HG02623 (cell line): Measurements from ENCODE around the gene SNX13.

Experiments used
- ATAC-seq: cut with Tn5 transposase; IDR thresholded peaks from one replicate; pipeline ENCODE4 v1.9.1; 2021; ENCODE audit warnings: moderate library complexity; ENCODE audit not compliant: unreplicated experiment

SNX13 gene

DNA sequence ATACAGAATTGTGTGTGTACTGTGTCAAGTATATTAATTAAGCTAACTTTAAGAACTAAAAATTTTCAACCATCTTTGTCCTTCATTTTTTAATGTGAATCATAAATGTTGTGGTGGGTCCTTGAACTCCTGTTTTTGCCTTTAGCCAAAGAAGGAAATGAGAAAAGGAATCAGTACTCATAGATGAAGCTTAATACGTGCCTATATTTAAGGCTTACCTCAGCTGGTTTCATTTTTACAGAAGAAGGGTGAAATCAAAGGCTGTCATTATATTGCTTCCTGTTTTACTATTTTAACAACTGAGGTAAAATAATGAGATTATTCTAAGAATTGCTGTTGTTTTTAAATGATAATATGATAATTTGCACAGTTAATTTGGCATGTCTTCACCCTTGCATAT lies 6.3 kb upstream of the SNX13 start:
- ATAC-seq, result peak; percentile 69

DNA sequence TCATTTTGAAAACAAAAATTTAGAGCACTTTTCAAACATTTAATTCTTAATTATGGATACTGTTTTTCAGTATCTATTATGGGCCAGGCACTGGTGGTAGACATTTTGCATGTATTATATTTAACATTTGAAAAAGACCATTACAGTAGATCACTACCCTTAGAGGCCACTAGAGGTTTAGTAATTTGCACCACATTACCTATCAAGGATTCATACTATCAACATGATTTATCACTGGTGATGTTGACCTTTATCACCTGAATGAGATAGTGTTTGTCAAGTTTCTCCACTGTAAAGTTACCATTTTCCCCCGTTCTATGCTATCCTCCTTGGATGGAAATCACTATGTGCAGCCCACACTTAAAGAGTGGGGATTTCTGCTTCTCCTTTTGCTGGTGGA lies 4.4 kb upstream of the SNX13 start:
- ATAC-seq, result no peak

GRCh38 chr7:17943006-17943405 lies 2.7 kb upstream of the SNX13 start:
- ATAC-seq, result no peak

- no peak for ATAC-seq
These were observed 1.9 kb upstream of the SNX13 start for GRCh38 chr7:17942231-17942630.

GRCh38 chr7:17940951-17941431 lies 697 bp upstream of the SNX13 start:
- no peak for ATAC-seq

DNA sequence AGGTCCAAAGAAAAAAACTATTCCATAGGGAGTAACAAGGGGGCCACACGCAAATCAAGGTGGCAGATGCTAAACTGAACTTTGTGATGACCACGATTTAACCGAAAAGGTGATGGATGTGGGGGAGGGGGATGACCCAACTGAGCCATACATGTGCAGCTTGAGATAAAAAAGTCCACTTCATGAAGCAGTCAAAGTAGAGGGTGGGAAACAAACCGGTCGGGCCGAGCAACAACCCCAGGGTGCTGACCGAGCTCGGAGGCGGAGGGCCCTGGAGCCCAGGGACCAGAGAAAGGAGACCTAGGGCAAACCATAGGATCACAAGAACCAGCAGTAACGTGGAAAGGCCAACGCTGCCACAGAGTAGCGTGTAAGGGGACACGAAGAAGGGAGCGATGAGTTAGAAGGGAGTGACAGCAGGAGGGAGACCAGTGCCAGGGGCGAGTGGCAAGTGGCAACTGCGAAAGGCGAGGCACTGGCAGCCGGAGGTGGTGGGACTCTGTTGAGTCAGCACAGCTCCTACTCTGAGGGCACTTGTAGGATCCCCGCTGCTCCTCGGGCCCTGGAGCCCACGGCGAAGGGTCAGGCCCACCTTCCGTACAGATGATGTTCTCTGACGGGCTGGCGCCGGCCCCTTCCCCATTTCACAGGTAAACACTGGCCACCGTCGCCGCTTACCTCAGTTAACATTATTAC lies 540 bp downstream of the SNX13 start:
- peak; percentile 21 for ATAC-seq

GRCh38 chr7:17939211-17939605 lies 1.1 kb downstream of the SNX13 start:
- no peak for ATAC-seq

DNA sequence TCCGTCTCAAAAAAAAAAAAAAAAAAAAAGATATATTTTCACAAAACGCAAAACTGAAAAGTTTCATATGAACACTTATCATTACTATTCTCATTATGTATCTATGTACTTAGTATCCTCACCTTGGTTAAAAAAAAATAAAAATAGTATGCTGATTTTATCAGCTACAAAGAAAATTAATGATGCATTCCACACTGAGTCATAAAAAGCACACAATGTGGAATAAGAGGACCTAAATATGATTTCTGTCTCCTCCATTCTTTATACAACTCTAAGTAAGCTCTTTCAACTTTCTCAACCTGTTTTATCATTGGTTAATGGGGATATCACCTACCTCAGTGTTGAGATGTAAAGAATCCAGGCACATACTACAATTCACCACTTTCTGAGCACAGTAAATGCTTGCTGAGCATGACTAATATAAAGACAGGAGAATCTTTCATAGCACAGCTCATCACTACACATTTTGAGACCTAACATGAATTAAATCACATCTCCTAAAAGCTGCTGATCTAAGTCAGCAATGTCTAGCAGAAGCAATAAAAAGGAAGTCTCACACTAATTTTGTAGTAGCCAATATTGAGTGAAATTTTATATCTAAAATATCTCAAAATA lies 2.7 kb downstream of the SNX13 start:
- ATAC-seq, result no peak

DNA sequence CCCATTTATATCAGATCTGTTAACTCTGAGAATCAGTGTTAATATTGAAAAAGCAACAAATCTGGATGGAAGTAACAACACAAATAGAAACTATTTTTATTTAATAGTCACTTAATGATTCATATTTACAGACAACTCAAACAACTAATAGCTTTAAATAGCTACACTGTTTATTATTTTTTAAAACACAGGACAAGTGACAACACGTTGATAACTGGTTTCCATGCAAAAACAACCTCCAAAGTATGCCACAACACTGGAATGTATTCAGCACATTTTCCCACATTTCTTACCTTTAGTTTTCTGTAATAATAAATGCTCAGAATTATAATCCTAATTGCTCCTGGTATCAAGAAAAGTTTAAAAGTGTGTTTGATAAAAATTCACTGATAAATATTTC lies 4.0 kb downstream of the SNX13 start:
- ATAC-seq, result no peak

GRCh38 chr7:17934612-17935240 lies 5.6 kb downstream of the SNX13 start:
- ATAC-seq, result no peak

- no peak for ATAC-seq
These were observed 6.2 kb downstream of the SNX13 start for GRCh38 chr7:17934094-17934493.

DNA sequence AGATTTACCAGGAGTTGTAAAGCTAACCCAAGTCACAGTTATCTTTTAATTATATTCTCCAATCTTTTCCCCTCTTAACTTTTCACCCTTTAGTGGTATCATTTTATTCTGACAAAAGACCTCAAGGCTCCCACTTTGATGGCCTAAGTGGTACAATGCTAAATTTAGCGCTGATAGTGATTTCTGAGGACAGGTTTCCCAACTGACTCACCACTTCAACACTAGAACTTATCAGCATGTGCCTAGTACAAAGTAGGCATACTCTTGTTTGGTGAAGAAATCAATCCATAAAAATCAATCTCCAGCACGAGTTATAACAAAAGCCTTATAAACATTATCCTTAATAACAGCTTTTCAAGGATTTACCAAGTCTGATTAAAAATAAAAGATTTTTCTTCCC lies 7.5 kb downstream of the SNX13 start:
- no peak for ATAC-seq

DNA sequence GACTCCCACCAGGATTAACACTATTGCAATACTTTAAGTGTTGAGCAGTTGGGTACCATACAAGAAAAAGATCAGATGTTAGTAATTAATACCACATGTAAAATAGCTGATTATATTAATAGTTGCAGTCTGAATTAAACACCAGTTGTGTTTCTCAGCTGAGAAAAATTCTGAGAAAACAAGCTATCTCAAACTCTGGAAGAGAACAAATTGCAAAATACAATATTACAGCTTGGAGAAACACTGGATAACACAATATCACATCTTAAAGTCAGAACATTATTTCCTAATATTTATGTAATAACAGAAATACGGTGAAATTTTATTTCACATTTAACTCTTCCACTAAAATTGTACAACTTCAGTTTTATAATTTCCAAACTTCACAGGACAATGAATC lies 9.2 kb downstream of the SNX13 start:
- ATAC-seq, result no peak

DNA sequence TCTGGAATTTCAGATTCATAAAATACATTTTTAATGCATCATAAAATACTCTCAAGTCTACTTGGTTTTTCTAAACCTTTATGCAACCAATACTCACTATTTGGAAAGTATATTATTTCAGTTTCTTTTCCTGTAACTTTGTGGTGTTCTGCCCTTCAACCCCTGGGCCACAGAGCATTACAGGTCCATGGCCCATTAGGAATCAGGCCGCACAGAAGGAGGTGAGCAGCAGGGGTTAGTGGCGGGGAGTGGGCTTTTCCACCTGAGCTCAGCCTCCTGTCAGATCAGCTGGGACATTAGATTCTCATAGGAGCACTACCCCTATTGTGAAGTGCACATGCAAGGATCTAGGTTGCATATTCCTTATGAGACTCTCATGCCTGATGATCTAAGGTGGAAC lies 9.7 kb downstream of the SNX13 start:
- ATAC-seq, result no peak

GRCh38 chr7:17929647-17930395 lies 10.5 kb downstream of the SNX13 start:
- no peak for ATAC-seq

DNA sequence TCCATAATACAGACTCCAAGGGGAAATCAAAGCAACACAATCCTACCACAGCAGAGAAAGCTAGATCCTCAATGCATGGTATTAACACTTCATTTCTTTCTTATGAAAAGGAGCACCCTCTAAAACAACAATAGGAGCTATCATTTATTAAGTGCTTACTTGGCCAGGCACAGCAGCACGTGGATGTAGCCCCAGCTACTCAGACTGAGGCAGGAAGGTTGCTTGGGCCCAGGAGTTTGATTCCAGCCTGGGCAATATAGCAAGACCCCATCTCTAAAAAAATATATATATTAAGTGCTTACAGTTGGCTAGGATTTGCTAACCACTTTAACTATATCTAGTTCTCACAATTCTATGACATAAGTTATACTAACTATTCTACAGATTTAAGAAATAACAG lies 12.2 kb downstream of the SNX13 start:
- ATAC-seq, result no peak

DNA sequence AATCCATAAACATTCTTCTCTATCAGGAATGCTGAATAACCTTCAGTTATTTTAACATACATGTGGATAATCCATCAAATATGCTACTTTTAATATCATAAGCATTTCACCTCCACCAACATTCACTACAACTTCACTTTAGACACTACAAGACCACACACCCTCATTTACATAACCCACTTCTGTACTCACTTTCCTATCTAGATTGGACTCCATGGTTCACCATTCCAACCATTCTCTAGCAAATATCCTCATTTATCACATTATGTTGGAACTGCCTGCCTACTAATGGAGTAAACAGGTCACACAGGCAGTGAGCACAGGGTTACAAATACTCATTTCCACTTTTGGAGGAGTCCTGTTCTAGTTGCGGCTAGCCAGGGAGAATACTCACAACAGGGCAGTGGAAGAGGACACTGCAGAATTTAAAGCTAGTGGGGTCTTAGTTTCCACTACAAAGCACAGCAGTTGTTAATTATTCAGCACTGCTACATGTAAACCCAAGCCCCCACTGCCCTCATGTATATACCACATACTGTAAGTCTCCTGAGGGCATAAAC lies 18.4 kb downstream of the SNX13 start:
- no peak for ATAC-seq

DNA sequence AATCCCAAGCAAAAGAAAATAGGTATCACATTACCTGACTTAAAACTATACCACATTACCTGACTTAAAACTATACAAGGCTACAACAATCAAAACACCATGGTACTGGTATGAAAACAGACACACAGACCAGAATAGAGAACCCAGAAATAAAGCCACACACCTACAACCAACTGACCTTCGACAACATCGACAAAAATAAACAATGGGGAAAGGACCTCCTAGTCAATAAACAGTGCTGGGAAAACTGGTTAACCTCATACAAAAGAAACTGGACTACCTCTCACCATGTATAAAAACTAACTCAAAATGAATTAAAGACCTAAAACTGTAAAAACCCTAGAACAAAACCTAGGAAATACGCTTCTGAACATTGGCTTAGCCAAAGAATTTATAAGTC lies 22.5 kb downstream of the SNX13 start:
- no peak for ATAC-seq

DNA sequence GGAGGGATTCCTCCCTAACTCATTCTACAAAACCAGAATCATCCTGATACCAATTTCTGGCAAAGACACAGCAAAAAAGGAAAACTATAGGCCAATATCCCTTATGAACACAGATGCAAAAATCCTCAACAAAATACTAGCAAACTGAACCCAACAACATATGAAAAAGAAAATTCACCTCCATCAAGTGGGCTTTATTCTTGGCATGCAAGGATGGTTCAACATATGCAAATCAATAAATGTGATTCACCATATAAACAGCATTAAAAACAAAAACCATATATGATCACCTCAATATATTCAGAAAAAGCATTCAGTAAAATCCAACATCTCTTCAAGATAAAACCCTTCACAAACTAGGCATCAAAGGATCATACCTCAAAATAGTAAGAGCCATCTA lies 23.5 kb downstream of the SNX13 start:
- ATAC-seq, result no peak

DNA sequence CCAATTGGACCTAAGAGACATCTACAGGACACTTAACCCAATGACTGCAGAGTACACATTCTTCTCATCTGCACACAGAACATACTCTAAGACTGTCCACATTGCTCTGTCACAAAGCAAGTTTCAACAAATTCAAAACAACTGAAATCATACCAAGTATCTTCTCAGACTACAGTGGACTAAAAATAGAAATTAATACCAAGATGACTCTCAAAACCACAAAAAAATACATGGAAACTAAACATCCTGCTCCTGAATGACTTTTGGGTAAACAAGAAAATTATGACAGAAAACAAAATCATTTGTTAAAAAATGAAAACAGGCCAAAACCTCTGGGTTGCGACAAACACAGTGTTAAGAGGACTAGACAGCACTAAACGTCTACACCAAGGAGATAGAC lies 24.5 kb downstream of the SNX13 start:
- ATAC-seq, result no peak

- no peak for ATAC-seq
These were observed 25.1 kb downstream of the SNX13 start for GRCh38 chr7:17915168-17915567.
